Subcutaneous abdominal adipose tissue (tissue), 5 donors: Measurements from ENCODE around the gene PROKR1.

Experiments used
- H3K27ac ChIP-seq: one replicate; pipeline ENCODE4 v1.7.0; 2013; ENCODE audit warnings: low read depth, mild to moderate bottlenecking, inconsistent platforms, low read length, moderate library complexity
- H3K27me3 ChIP-seq, 5 donors: one replicate each; pipeline ENCODE4 v1.7.0; 2013; ENCODE audit warnings: low read length in 5 of 5, inconsistent platforms in 1 of 5; ENCODE audit not compliant: control insufficient read depth in 5 of 5, insufficient read depth in 4 of 5
- H3K36me3 ChIP-seq, 5 donors: one replicate each; pipeline ENCODE4 v1.7.0; 2013; ENCODE audit warnings: low read length in 5 of 5; ENCODE audit not compliant: control insufficient read depth in 5 of 5, insufficient read depth in 5 of 5
- H3K4me1 ChIP-seq, 5 donors: one replicate each; pipeline ENCODE4 v1.7.0; 2013; ENCODE audit warnings: low read length in 5 of 5, mild to moderate bottlenecking in 3 of 5, moderate library complexity in 1 of 5; ENCODE audit not compliant: control insufficient read depth in 5 of 5, insufficient read depth in 5 of 5
- H3K4me3 ChIP-seq, 5 donors: one replicate each; pipeline ENCODE4 v1.7.0; 2013; ENCODE audit warnings: low read length in 5 of 5, low read depth in 1 of 5
- H3K9ac ChIP-seq, 5 donors: one replicate each; pipeline ENCODE4 v1.7.0; 2013; ENCODE audit warnings: low read length in 5 of 5, mild to moderate bottlenecking in 4 of 5, moderate library complexity in 3 of 5
- H3K9me3 ChIP-seq, 5 donors: one replicate each; pipeline ENCODE4 v1.7.0; 2013; ENCODE audit warnings: low read length in 5 of 5; ENCODE audit not compliant: control insufficient read depth in 5 of 5
- donor health status: healthy.
- donor health status: healthy.
- donor health status: healthy.
- donor health status: healthy.
- donor health status: healthy.

Gene PROKR1

DNA sequence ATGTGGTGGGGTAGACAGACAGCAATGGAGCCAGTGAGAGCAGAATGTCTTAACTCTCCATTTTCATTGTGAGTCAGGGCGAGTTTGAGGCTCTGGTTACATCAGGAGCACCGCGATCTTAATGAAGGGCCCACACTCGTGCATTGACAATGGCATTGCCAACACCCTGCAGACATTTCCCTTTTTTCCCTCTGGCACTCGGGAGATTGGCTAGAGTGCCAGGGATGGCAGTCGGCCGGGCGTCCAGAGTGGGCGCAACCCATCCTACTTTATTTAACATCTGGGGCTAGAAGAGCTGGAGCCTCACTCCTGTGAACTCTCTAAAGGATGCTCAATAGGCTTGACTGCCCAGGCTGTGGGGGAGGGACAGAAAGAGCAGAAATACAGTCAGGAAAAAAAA lies 9.7 kb downstream of the PROKR1 start:
- Histone ChIP-seq H3K27ac (no peak overlapping the region), H3K4me1 (peaks cover 0 to 12% (median 5%) of the 10 kb centered on the region in 5 donors), H3K9ac (no peak overlapping the region), H3K9me3 (no peaks in the 10 kb centered on the region), H3K27me3 (peaks cover 0 to 2% (median 0%) of the 10 kb centered on the region in 5 donors), H3K4me3 (no peak overlapping the region), H3K36me3 (peaks cover 0 to 6% (median 0%) of the 10 kb centered on the region in 5 donors)

DNA sequence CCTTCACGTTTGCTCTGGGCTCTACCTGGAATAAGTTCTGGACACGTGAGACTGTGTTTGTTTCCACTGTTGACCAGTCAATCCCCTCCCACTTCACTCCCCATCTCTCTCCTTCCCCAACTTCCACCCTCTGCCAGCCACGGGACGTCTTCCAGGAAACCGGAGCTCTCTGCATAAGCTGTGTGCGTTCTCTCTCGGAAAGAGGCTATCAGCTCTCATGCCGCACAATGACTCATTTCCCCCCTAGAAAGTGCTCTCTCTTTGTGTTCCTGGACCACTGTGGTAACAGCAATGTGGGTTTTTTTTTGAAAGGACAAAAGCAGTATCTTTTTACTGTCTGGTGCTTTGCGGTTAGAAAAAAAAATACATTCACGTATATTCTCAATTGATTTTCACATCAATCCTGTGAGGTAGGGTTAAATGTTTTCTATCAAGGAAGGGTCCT lies 10.2 kb downstream of the PROKR1 start:
- Histone ChIP-seq H3K4me3 (no peak overlapping the region), H3K9ac (no peak overlapping the region), H3K4me1 (peaks cover 0 to 11% (median 5%) of the 10 kb centered on the region in 5 donors), H3K9me3 (no peaks in the 10 kb centered on the region), H3K27ac (peak overlapping the region; percentile 5), H3K36me3 (peaks cover 0 to 6% (median 0%) of the 10 kb centered on the region in 5 donors), H3K27me3 (no peaks in the 10 kb centered on the region)

DNA sequence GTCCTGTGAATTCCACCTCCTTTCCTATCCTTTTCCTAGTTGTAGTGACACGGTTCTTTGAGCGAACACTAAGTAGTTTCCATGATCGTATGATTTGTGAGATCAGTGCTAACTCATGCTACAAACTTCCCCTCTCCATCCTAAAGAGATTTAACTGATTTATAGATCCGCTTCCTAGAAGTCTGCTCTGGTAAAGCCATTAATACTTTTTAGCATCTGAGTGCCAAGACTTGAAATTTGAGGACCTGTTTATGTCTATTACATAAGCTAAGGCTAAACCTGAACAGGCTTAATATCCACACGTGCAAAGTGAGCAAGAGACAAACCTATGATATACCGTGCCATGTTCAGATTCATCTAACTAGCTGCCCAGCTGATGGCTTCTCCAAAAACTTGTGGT lies 14.9 kb downstream of the PROKR1 start:
- Histone ChIP-seq H3K4me3 (no peak overlapping the region), H3K4me1 (peaks cover 0 to 7% (median 5%) of the 10 kb centered on the region in 5 donors), H3K36me3 (peaks cover 0 to 6% (median 0%) of the 10 kb centered on the region in 5 donors), H3K27me3 (no peaks in the 10 kb centered on the region), H3K9me3 (no peaks in the 10 kb centered on the region), H3K27ac (no peak overlapping the region), H3K9ac (no peak overlapping the region)

DNA sequence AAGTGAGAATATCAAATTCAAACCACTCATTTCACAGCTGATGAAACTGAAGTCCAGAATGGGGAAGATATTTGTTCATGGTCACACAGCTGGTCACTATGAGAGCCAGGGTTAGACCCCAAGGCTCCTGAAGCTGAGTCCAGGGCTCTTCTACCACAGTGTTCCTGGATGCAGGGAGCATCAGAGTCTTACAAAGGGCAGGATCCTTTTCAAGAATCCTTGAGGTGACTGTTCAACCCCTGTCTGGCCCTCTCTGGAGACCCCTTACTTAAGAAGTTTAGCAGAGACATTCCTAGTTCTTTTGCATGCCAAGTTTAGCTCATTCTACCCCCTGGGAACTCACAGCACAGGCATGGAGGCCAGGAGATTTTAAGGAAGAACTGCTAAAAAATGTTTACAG lies 15.7 kb downstream of the PROKR1 start:
- Histone ChIP-seq H3K36me3 (peaks cover 0 to 6% (median 0%) of the 10 kb centered on the region in 5 donors), H3K4me1 (peaks cover 0 to 3% (median 0%) of the 10 kb centered on the region in 5 donors), H3K27ac (no peak overlapping the region), H3K27me3 (no peaks in the 10 kb centered on the region), H3K4me3 (no peak overlapping the region), H3K9me3 (no peaks in the 10 kb centered on the region), H3K9ac (no peak overlapping the region)

DNA sequence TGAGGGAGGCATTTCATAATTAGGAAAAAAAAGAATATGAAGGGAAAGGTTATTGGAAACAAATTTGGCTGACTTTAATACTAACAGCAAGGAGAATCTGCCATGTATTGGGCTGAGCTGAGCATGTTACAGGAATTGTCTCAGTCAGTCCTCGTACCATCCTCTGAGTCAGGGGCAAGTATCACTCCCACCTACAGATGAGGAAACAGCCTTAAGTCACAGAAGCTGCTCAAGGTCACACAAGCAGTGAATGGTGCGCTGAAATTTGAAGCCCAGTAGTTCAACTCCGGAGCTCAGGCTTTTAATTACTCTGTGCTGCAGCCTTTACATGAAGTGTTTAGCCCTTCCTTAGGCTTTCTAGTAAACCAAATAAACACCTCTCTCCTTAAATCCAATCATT lies 17.3 kb downstream of the PROKR1 start:
- peaks cover 0 to 3% (median 0%) of the 10 kb centered on the region in 5 donors for H3K36me3 ChIP-seq
- H3K4me1 ChIP-seq = no peaks in the 10 kb centered on the region
- no peak overlapping the region for H3K27ac ChIP-seq
- H3K9ac ChIP-seq = no peak overlapping the region
- H3K27me3 ChIP-seq = no peaks in the 10 kb centered on the region
- no peaks in the 10 kb centered on the region for H3K9me3 ChIP-seq
- H3K4me3 ChIP-seq = no peak overlapping the region

DNA sequence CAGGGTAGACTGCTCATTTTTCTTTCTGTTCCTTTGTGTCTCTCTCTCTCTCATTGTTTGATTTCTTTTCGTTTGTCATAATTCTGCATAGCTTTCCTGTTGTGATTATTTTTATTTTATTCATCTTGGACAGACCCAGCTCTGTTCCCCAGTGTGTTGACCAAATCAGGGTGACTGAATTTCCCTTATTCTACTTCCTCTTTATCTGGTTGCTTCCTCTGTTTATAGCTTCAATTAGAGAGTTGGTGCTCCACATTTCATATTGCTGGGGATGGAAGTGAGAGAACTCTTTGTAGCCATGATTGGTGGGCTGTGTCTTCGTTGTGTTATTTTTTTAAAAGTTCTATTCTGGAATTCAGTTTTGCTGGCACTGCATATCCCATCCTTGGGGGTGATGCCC lies 19.1 kb downstream of the PROKR1 start:
- Histone ChIP-seq H3K9me3 (peaks cover 0 to 2% (median 0%) of the 10 kb centered on the region in 5 donors), H3K4me1 (no peaks in the 10 kb centered on the region), H3K27me3 (no peaks in the 10 kb centered on the region), H3K36me3 (no peaks in the 10 kb centered on the region), H3K4me3 (no peak overlapping the region), H3K27ac (no peak overlapping the region), H3K9ac (no peak overlapping the region)

DNA sequence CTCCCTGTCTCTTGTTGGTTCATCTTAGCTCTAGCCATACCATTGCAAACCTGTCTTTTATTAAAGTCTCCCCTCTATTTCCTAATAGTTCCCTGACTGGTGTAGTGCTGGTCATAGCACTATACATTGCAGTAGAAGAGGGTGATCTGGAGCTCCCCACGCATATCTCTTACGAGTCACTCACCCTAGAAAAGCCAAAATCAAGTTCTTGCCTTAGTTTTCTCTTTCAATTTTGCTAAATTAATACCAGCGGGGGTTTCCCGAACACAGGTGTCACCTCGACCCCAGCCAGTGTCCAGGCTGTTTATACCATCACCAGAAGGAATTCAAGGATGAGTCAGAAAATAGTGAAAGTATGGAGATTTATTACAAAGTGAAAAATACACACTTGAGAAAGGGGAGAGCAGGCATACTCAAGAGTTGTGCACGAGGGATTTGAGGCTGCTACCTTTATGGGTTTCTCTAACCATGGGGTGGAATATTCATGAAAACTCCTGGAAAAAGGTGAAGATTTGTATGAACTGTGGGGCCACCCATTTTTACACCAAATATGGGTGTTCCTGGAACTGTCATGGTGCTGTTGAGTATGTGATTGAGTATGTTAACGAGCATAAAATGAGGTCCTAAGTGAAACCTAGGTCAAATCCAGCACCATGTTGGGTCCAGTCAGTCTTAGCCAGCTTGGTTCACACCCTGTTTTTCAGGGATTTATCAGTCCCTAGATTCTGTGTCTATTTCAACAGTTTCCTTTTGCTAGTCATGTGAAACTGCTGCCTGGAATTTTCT lies 20.2 kb downstream of the PROKR1 start:
- H3K4me3 ChIP-seq = no peak overlapping the region
- H3K36me3 ChIP-seq = no peaks in the 10 kb centered on the region
- H3K9ac ChIP-seq = no peak overlapping the region
- no peaks in the 10 kb centered on the region for H3K4me1 ChIP-seq
- no peak overlapping the region for H3K27ac ChIP-seq
- H3K9me3 ChIP-seq = peaks cover 0 to 2% (median 0%) of the 10 kb centered on the region in 5 donors
- H3K27me3 ChIP-seq = no peaks in the 10 kb centered on the region

DNA sequence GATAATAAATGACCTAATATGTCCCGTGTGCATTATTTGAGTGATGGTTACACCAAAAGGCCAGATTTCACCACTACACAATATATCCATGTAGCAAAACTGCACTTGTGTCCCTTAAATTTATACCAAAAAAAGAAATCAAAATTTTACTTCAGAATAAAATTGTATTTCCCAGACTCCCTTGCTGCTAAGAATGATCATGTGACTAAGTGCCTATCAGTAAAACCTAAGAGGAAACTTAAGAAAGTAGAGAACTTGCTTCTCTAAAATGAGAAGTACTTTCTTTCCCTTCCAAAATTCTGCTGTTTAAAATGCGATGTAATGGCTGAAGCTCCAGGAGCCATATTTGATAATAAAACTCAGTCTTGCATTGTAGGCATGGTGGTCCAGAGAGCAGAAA lies 24.0 kb downstream of the PROKR1 start:
- no peaks in the 10 kb centered on the region for H3K4me1 ChIP-seq
- H3K27me3 ChIP-seq = no peaks in the 10 kb centered on the region
- H3K9me3 ChIP-seq = peaks cover 0 to 2% (median 0%) of the 10 kb centered on the region in 5 donors
- no peak overlapping the region for H3K9ac ChIP-seq
- no peak overlapping the region for H3K4me3 ChIP-seq
- no peaks in the 10 kb centered on the region for H3K36me3 ChIP-seq
- no peak overlapping the region for H3K27ac ChIP-seq

DNA sequence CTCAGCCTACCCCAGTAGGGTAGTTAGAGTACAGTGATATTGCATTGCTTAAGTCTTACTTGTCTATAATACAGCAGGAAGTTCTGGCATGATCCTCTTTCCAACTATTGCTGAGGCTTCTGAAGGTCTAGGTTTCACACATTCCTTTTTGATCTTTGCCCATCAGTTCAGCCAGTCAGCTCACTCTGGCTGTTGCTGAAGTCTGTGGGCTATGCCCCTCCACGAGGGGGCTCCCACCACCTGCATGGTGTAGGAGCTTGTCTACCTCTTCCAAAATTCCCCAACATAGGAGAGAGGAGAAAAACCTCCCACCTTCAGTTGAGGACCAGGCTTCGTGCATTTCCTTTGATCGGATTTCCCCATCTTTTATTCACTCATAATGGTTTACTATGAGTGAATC lies 26.3 kb downstream of the PROKR1 start:
- H3K9ac ChIP-seq = no peak overlapping the region
- no peaks in the 10 kb centered on the region for H3K4me1 ChIP-seq
- H3K4me3 ChIP-seq = no peak overlapping the region
- no peaks in the 10 kb centered on the region for H3K36me3 ChIP-seq
- no peak overlapping the region for H3K27ac ChIP-seq
- H3K9me3 ChIP-seq = peaks cover 0 to 3% (median 2%) of the 10 kb centered on the region in 5 donors
- H3K27me3 ChIP-seq = no peaks in the 10 kb centered on the region

DNA sequence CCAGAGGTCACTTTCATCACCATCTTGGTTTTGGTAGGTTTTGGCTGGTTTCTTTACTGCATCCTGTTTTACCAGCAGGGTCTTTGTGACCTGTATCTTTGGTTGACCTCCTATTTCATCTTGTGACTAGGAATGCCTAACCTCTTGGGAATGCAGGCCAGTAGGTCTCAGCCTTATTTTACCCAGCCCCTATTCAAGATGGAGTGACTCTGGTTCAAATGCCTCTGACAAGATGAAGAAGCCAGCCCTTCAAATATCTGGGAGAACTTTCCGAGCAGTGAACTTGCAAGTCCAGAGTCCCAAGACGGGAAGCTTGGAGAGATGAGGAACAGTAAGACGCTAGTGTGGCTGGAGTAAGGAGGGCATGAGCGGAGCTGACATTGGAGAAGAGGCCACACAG lies 28.6 kb downstream of the PROKR1 start:
- peaks cover 0 to 9% (median 2%) of the 10 kb centered on the region in 5 donors for H3K9me3 ChIP-seq
- H3K4me3 ChIP-seq = no peak overlapping the region
- no peak overlapping the region for H3K27ac ChIP-seq
- no peak overlapping the region for H3K9ac ChIP-seq
- no peaks in the 10 kb centered on the region for H3K27me3 ChIP-seq
- no peaks in the 10 kb centered on the region for H3K36me3 ChIP-seq
- no peaks in the 10 kb centered on the region for H3K4me1 ChIP-seq
